ENCODE results near the gene MMD2.

The MMD2 gene

GRCh38 chr7:4944939-4945338, 14.0 kb downstream of the MMD2 start:
- DNase-seq, result no peak
- no peaks in the 10 kb centered on the region for H3K4me1 Mint-ChIP-seq (ENCODE audit: low read depth in 2 of 2)
- ATAC-seq (replicated peaks), result no peak
- H3K36me3 Mint-ChIP-seq (ENCODE audit: insufficient read depth), result no peaks in the 10 kb centered on the region
- no peaks in the 10 kb centered on the region for H3K9me3 Mint-ChIP-seq
- no peak overlapping the region for H3K27ac Mint-ChIP-seq
- H3K4me3 Mint-ChIP-seq, result no peak overlapping the region
- H3K27me3 Mint-ChIP-seq, result peaks cover 24 to 44% of the 10 kb centered on the region in 2 donors

DNA sequence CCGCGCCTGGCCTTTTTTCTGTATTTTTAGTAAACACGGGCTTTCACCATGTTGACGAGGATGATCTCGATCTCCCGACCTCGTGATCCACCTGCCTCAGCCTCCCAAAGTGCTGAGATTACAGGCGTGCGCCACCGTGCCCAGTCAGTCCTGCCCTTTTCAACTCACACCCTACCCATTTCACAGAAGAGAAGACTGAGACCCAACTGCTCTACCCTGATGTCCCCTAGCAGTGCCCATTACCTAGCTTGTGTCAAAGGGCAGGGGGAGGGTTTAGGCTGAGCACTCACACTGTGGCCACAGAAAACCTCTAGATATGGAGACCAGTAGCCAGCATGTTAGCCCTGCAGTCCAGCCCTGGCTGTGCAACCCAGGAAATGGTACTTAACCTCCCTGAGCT, 15.7 kb downstream of the MMD2 start:
- peaks cover 14 to 42% of the 10 kb centered on the region in 2 donors for H3K27me3 Mint-ChIP-seq
- H3K9me3 Mint-ChIP-seq, result no peaks in the 10 kb centered on the region
- no peaks in the 10 kb centered on the region for H3K4me1 Mint-ChIP-seq (ENCODE audit: low read depth in 2 of 2)
- DNase-seq, result no peak
- H3K36me3 Mint-ChIP-seq (ENCODE audit: insufficient read depth), result no peaks in the 10 kb centered on the region
- ATAC-seq (replicated peaks), result no peak
- H3K27ac Mint-ChIP-seq, result no peak overlapping the region
- no peak overlapping the region for H3K4me3 Mint-ChIP-seq

GRCh38 chr7:4939971-4940728, 18.8 kb downstream of the MMD2 start:
- H3K4me3 Mint-ChIP-seq, result no peak overlapping the region
- no peaks in the 10 kb centered on the region for H3K9me3 Mint-ChIP-seq
- DNase-seq, result no peak
- peaks cover 0 to 12% of the 10 kb centered on the region in 2 donors for H3K27me3 Mint-ChIP-seq
- H3K36me3 Mint-ChIP-seq (ENCODE audit: insufficient read depth), result no peaks in the 10 kb centered on the region
- ATAC-seq (replicated peaks), result no peak
- no peak overlapping the region for H3K27ac Mint-ChIP-seq
- H3K4me1 Mint-ChIP-seq (ENCODE audit: low read depth in 2 of 2), result no peaks in the 10 kb centered on the region

DNA sequence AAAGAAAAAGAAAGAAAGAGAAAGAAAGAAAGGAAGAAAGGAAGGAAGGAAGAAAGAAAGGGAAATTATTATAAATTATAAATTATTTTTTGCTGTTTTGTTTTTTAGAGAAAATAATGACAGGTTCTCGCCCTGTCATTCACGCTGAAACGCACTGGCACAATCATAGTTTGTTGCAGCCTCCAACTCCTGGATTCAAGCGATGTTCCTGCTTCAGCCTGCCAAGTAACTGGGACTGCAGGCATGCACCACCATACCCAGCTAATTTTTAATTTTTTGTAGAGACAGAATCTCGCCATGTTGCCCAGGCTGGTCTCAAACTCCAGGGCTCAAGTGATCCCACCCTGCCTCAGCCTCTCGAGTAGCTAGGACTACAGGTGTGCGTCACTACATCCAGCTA, 21.6 kb downstream of the MMD2 start:
- H3K36me3 Mint-ChIP-seq (ENCODE audit: insufficient read depth), result no peaks in the 10 kb centered on the region
- DNase-seq, result no peak
- no peak for ATAC-seq (replicated peaks)
- H3K27ac Mint-ChIP-seq, result no peak overlapping the region
- H3K9me3 Mint-ChIP-seq, result no peaks in the 10 kb centered on the region
- H3K4me1 Mint-ChIP-seq (ENCODE audit: low read depth in 2 of 2), result no peaks in the 10 kb centered on the region
- H3K27me3 Mint-ChIP-seq, result peaks cover 0 to 11% of the 10 kb centered on the region in 2 donors
- H3K4me3 Mint-ChIP-seq, result no peak overlapping the region

- Mint-ChIP-seq H3K9me3 (no peaks in the 10 kb centered on the region), H3K27ac (no peak overlapping the region), H3K36me3 (ENCODE audit: insufficient read depth) (no peaks in the 10 kb centered on the region), H3K27me3 (peaks cover 0 to 22% of the 10 kb centered on the region in 2 donors), H3K4me3 (no peak overlapping the region), H3K4me1 (ENCODE audit: low read depth in 2 of 2) (no peaks in the 10 kb centered on the region)
- DNase-seq (no peak), ATAC-seq (replicated peaks) (no peak)
Observed at GRCh38 chr7:4934419-4935025, 24.5 kb downstream of the MMD2 start.

- peaks cover 0 to 36% of the 10 kb centered on the region in 2 donors for H3K27me3 Mint-ChIP-seq
- peak; percentile 17 for ATAC-seq (replicated peaks)
- H3K4me1 Mint-ChIP-seq (ENCODE audit: low read depth in 2 of 2), result no peaks in the 10 kb centered on the region
- H3K27ac Mint-ChIP-seq, result peak overlapping the region in 1 of 2 donors; percentile 29
- H3K36me3 Mint-ChIP-seq (ENCODE audit: insufficient read depth), result no peaks in the 10 kb centered on the region
- H3K4me3 Mint-ChIP-seq, result no peak overlapping the region
- no peaks in the 10 kb centered on the region for H3K9me3 Mint-ChIP-seq
- DNase-seq, result no peak
Observed at GRCh38 chr7:4931943-4932342, 27.0 kb downstream of the MMD2 start.

DNA sequence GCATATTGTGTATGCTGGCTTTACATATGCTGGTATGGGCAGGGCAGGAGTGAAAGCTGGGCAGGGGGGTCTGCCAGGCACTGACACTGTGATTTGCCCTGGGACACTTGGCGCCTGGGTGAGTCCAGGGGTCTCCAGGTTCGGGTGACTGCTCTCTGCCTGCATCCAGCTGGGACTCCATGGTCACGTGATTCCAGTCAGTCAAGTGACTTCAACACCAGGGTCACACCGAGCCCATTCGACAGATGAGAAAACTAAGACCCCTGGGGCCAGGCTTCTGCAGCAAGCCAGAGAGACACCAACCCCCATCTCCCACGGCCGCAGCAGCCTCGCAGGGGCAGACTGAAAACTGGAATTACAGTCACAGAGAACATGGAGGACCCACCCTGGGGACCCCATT, 30.0 kb downstream of the MMD2 start:
- H3K27ac Mint-ChIP-seq, result no peak overlapping the region
- ATAC-seq (replicated peaks), result no peak

DNA sequence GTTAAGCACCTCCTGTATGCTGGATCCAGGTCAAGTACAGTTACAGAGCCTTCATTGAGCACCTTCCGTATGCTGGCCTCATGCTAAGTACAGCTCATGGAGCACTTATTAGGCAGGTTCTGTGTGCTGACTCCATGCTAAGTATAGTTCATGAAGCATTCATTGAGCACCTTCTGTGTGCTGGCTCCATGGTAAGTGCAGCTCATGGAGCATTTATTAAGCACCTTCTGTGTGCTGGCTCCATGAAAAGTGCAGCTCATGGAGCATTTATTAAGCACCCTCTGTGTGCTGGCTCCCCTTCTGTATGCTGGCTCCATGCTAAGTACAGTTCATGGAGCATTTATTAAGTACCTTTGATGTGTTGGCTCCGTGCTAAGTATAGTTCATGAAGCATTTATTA, 30.5 kb downstream of the MMD2 start:
- Mint-ChIP-seq H3K4me1 (ENCODE audit: low read depth in 2 of 2) (no peaks in the 10 kb centered on the region), H3K9me3 (no peaks in the 10 kb centered on the region), H3K27ac (no peak overlapping the region), H3K4me3 (no peak overlapping the region), H3K36me3 (ENCODE audit: insufficient read depth) (no peaks in the 10 kb centered on the region), H3K27me3 (peaks cover 0 to 37% of the 10 kb centered on the region in 2 donors)
- ATAC-seq (replicated peaks), result no peak
- no peak for DNase-seq

More for the DNA sequence above, 30.0 kb downstream of the MMD2 start:
- DNase-seq, result no peak
- no peak overlapping the region for H3K4me3 Mint-ChIP-seq
- peaks cover 0 to 37% of the 10 kb centered on the region in 2 donors for H3K27me3 Mint-ChIP-seq
- no peaks in the 10 kb centered on the region for H3K36me3 Mint-ChIP-seq (ENCODE audit: insufficient read depth)
- H3K9me3 Mint-ChIP-seq, result no peaks in the 10 kb centered on the region
- H3K4me1 Mint-ChIP-seq (ENCODE audit: low read depth in 2 of 2), result no peaks in the 10 kb centered on the region

DNA sequence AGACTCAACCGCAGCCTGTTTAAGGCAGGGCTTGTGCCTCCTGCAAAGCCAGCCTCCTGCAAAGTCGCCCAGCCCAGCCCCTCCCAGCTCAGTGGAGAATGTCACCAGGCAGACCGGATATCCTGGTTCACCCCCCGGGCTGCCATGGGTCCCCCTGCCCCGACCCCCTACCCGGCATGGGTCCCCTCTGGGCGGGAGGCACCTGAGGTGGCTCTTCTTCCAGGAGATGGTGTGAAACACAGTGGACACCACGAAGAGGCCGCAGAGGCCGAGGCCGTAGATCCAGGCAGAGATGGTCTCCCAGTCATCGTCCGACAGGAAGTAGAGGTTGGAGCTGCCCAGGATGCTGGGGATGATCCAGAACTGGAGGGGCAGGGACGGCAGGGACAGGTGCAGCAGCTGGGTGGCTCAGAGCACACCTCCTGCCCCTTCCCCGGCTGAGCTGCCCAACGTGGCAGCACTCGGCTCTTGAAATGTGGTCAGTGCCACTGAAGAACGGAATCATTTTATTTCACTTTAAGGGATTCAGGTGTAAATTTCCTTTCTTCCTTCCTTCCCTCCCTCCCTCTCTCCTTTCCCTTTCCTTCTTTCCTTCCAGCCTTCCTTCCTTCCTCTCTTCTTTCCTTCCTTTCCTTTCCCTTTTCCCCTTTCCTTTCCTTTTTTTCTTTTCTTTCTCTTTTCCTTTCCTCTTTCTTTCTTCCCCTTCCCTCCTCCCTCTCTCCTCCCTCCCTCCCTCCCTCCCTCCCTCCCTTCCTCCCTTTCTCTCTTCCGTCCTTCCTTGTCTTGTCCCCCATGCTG, 38.8 kb downstream of the MMD2 start:
- no peaks in the 10 kb centered on the region for H3K36me3 Mint-ChIP-seq (ENCODE audit: insufficient read depth)
- no peak for ATAC-seq (replicated peaks)

DNA sequence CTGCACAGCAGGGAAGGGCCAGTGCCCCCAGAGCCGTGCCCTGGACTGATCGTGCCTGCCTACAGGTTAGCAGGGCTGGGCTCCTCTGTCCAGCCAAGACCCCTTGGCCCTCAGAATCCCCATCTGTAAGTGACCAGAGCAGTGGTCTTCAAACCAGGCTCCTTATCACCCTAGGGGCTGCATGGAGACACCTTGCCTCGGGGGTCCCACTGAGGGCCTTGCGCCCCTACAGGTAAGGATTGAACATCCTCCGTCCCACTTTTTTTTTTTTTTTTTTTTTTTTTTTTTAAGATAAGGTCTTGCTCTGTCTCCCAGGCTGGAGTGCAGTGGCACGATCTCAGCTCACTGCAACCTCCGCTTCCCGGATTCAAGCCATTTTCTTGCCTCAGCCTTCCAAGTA, 42.9 kb downstream of the MMD2 start:
- H3K4me1 Mint-ChIP-seq (ENCODE audit: low read depth in 2 of 2), result no peaks in the 10 kb centered on the region
- no peak for DNase-seq
- peaks cover under 1 to 13% of the 10 kb centered on the region in 2 donors for H3K27me3 Mint-ChIP-seq
- no peak overlapping the region for H3K27ac Mint-ChIP-seq
- H3K9me3 Mint-ChIP-seq, result no peaks in the 10 kb centered on the region
- no peak for ATAC-seq (replicated peaks)
- no peaks in the 10 kb centered on the region for H3K36me3 Mint-ChIP-seq (ENCODE audit: insufficient read depth)
- H3K4me3 Mint-ChIP-seq, result no peak overlapping the region

More for the DNA sequence above, 38.8 kb downstream of the MMD2 start:
- no peaks in the 10 kb centered on the region for H3K4me1 Mint-ChIP-seq (ENCODE audit: low read depth in 2 of 2)
- DNase-seq, result no peak
- no peak overlapping the region for H3K4me3 Mint-ChIP-seq
- no peaks in the 10 kb centered on the region for H3K9me3 Mint-ChIP-seq
- peaks cover 0 to 38% of the 10 kb centered on the region in 2 donors for H3K27me3 Mint-ChIP-seq
- H3K27ac Mint-ChIP-seq, result no peak overlapping the region

GRCh38 chr7:4911111-4911828, 47.7 kb downstream of the MMD2 start:
- Mint-ChIP-seq H3K36me3 (ENCODE audit: insufficient read depth) (no peaks in the 10 kb centered on the region), H3K27ac (no peak overlapping the region), H3K27me3 (peaks cover 8 to 26% of the 10 kb centered on the region in 2 donors), H3K9me3 (no peaks in the 10 kb centered on the region), H3K4me1 (ENCODE audit: low read depth in 2 of 2) (no peaks in the 10 kb centered on the region), H3K4me3 (no peak overlapping the region)
- DNase-seq, result no peak
- no peak for ATAC-seq (replicated peaks)

DNA sequence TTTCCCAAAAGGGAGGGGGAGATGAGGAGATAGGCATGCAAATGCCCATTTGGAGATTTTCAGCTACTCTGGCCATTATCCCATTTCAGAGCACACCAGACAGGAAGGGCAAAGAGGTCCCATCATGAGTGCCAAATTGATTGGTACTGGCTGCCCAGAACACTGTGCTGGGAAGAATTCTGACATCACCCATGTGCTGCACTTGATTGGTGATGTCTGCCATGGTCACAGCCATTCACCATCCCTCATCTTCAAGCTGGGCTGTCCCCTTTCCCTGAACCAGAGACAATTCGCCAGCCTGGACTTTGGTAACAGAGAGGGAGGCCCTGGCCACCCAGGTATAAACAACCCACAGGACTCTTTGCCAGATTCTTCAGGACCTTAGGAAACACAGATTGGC, 52.3 kb downstream of the MMD2 start:
- Mint-ChIP-seq H3K9me3 (no peaks in the 10 kb centered on the region), H3K27ac (no peak overlapping the region), H3K36me3 (ENCODE audit: insufficient read depth) (no peaks in the 10 kb centered on the region), H3K4me3 (no peak overlapping the region), H3K27me3 (peaks cover 33 to 60% of the 10 kb centered on the region in 2 donors), H3K4me1 (ENCODE audit: low read depth in 2 of 2) (no peaks in the 10 kb centered on the region)
- no peak for DNase-seq
- no peak for ATAC-seq (replicated peaks)

DNA sequence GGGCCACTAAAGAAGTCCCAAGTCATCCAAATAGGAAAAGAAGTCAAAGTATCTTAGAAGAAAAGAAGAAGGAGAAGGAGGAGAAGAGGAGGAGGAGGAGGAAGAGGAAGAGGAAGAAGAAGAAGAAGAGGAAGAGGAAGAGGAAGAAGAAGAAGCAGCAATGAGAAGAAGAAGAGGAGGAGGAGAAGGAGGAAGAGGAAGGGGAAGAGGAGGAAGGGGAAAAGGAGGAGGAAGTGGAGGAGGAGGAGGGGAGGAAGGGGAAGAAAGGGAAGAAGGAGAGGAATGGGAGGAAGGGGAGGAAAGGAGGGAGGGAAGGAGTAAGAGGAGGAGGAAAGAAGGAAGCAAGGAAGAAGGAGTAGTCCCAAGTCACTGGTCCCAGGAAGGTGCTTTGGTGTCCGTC, 53.8 kb downstream of the MMD2 start:
- H3K9me3 Mint-ChIP-seq, result no peaks in the 10 kb centered on the region
- H3K4me3 Mint-ChIP-seq, result no peak overlapping the region
- H3K36me3 Mint-ChIP-seq (ENCODE audit: insufficient read depth), result no peaks in the 10 kb centered on the region
- ATAC-seq (replicated peaks) (no peak), DNase-seq (no peak)
- H3K27me3 Mint-ChIP-seq, result peaks cover 31 to 58% of the 10 kb centered on the region in 2 donors
- H3K27ac Mint-ChIP-seq, result no peak overlapping the region
- H3K4me1 Mint-ChIP-seq (ENCODE audit: low read depth in 2 of 2), result no peaks in the 10 kb centered on the region

Data from effector memory CD8-positive, alpha-beta T cell (primary cell).